CD4-positive, alpha-beta T cell treated with Interleukin-15 for 4 hours (primary cell): ENCODE measurements around the gene FRY.
"Not testable (repeated sequence)": the region's sequence is repeated elsewhere in the genome, so short reads cannot be mapped to it uniquely, and the experiment has no call there.

Source experiments
- DNase-seq: peaks from one replicate; pipeline ENCODE4 v3.0.0-alpha.2; 2020; ENCODE audit warnings: low spot score

Gene FRY

DNA sequence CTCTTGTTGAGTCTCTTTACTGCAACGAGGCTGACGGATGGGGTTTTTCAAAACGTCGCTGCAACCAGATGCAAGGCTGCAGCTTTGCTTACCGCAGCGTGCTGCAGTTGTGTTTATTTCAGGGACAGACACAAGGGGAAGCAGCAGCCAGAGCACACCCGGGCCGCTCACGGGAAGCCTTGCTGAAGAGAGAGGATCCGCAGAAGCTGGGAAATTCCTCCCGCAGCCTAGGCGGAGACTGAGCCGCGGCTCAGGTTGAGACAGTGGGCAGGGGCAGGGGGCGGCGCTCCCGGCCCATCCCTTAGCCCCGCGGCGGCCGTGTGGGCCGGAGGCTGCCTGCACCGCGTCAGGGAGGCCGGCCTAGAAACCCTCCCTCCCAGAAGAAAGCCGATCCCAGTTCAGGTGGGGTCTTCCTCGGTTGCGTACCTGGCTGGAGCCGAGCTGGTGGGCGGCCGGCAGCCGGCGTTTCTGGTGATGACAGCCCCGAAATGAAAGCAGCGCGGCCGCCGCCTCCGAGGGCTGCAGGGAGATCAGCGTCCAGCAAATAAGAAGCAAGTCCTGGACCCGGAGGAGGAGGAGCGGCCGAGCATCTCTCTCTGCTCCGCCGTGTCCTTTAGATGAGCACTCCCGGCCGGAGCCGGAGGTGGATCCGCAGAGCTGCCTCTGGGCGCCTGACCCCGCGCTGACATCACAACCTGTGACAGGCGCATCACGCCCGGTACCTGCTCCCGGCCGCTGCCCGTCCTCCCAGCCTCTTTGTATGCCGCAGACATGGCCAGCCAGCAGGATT lies at the start of gene FRY:
FRY (plus strand) TSS at position 750 of the 790 bp plus-strand sequence; CDS start at position 772, 22 bp downstream.
- DNase-seq, result peak; percentile 21

DNA sequence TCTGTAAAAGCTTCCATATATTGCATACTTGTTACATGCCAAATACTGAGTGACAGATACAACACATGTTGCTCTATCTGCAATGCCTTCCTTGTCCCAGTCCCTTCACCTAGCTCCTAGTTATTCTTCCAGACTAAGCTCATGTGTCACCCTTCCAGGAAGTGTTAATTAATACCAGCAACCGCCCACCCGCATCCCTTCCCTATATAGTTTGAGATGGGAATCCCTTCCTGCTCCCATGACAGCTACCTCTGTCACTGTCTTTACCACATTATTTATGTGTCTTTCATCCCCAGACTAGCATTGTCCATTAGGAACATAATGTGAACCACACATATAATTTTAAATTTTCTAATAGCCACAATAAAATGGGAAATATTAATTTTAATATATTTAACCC lies 49.5 kb upstream of the FRY start:
- no peak for DNase-seq

DNA sequence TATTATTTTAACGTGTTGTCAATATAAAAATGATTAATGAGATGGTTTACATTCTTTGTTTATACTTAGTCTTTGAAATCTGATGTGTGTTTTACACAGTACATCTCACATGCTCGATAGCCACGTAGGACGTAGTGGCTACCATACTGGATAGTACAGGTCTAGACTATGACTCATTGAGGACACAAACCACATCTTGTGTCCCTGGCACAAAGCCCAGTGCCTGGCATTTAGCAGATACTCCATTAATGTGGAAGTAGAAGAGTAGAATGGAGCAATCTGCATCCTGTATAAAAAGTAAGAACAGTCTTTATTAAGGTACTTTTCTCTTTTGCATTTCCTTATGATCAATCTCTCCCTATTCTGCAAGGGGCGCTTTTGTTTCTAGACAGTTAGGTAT lies 49.0 kb upstream of the FRY start:
- DNase-seq, result peak; percentile 9

DNA sequence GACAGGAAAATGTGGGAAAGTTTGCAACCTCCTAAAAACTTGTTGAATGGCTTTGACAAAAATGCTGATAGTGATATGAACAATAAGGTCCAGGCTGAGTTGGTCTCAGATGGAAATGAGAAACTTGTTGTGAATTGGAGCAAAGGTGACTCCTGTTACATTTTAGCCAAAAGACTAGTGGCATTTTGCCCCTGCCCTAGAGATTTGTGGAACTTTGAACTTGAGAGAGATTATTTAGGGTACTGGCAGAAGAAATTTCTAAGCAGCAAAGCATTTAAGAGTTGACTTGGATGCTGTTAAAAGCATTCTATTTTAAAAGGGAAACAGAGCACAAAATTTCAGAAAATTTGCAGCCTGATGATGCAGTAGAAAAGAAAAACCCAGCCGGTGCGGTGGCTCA lies 47.9 kb upstream of the FRY start:
- not testable (repeated sequence) for DNase-seq

GRCh38 chr13:31984388-31984787 lies 47.2 kb upstream of the FRY start:
- DNase-seq, result not testable (repeated sequence)

DNA sequence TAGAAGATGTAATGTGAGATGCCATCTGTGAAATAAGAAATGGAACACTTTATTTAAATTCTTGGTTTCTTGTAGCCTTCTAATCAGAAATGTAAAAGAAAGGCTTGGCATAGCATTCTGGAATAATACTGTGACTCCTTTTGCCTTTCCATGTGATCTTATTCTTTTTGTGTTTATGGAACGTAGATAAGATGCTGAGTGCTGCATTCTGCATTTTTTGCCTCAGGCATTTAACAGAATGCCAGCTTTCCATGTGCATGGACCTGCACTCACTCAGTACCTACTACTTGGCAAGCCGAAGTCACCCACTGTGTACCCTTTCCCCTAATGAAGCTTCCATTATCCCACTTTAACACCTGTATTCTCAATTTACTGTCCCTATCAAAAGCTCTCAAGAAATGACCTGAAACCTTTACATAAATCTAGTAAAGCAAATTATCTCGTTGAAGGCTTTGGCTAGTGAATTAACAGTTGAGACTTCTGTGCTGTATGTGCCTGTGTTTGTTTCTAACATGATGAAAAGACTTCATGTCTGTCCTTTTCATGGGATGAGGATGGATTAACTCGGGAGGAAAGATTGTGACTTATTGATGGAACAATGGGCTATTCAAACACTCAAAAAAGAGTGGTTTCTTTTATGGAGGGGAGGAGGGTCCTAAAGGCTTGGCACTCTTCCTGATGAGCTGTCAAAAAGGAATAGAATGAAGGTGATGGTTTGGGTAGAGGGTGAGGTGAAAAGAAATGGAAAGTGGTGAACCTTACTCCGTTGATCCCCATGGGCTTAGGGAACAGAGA lies 44.7 kb upstream of the FRY start:
- DNase-seq, result no peak

DNA sequence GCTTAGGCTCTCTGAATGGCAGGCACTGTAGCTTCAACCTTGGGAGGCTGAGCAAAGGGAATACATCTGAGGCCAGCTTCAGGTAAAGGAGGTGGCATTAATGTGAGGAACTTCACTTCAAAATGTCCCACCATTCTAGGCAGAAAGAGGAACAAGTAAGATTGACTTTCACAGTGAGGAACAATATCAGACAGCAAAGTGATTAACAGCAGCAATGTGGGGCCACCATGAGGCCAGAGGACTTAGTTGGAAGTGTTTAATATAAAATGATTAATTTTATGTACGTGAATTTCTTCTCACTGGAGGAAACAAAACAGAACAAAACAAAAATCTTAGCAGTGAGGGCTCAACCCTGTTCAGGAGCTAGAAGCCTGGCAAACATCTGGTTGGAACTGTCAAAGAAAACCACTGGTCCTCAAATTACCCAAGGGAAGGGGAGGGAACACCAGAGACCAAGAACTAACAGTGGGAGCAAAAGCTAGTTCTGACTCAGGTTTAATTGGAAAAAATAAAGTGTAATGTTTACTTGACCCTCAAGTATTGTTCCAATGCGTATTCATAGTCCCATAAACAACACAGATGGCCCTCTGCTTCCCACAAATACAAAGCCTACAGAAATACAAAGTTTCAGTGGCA lies 43.9 kb upstream of the FRY start:
- DNase-seq, result no peak

- not testable (repeated sequence) for DNase-seq
Observed at GRCh38 chr13:31994367-31994766, 37.2 kb upstream of the FRY start.

GRCh38 chr13:31996601-31997000 lies 35.0 kb upstream of the FRY start:
- no peak for DNase-seq

DNA sequence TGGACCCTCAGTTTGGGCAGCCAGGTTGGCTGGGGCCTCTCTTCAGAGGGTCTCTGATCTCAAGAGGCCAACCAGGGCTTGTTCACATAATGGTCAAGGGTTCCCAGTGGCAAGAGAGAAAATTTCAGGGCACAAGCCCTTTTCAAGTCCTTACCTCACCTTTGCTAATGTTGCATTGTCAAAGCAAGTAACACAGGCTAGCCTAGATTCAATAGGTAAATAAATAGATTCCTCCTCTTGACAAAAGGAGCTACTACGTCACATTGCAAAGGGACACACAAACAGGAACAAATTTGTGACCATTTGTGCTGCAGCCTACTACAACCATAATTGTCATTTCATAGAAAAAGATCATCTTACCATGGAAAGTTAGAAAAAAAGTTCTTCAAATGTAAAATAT lies 33.9 kb upstream of the FRY start:
- no peak for DNase-seq

DNA sequence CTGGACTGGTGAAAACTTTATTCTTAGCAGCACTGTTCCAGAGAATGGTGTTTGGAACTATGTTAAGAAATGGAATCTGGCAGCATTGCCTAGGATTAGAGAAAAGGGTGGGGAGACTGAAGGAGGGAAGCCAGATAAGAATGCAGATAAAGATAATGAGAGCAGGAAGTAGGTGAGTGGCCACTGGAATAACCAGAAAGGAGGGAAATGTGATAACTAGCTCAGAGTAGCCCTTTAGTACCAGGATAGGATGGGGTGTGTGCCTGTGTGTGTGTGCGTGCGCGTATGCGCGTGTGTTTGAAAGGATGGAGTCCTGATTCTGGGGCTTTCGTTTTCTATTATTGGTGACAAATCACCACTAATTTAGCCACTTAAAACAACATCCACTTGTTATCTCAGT lies 33.4 kb upstream of the FRY start:
- DNase-seq, result no peak

DNA sequence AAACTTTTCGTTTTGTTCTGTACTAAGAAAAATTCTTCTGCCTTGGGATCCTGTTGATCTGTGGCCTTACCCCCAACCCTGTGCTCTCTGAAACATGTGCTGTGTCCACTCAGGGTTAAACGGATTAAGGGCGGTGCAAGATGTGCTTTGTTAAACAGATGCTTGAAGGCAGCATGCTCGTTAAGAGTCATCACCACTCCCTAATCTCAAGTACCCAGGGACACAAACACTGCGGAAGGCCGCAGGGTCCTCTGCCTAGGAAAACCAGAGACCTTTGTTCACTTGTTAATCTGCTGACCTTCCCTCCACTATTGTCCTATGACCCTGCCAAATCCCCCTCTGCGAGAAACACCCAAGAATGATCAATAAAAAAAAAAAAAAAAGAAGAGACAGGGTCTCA lies 30.8 kb upstream of the FRY start:
- DNase-seq, result not testable (repeated sequence)

DNA sequence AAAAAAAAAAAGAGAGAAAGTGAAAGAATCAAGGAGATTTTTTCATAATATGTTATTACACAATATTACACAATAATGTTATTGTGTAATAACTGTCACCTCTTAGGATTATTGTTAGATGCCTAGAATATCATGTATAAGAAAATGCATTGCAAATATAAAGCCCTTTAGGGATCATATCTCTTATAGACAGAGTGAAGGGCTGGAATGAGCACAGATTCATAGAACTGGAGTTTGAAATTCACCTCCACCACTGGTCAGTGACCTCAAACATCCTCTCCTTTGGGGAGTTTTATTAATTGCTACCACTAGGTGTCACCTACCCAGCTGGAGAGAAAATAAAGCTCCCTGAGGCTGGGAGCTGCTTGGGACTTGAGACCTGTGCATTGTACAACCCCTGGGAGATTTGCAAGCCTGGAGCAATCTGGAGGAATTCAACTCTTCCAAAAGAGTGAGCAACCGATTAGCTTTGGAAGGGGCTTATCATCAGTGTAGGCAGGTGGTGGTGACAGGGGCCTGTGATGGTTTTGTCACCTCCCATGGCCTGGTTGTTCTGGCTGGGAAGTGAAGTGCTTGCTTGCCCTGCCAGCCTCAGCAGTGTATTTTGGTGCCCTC lies 30.3 kb upstream of the FRY start:
- DNase-seq, result peak; percentile 18

- no peak for DNase-seq
Observed at GRCh38 chr13:32001769-32002168, 29.8 kb upstream of the FRY start.

DNA sequence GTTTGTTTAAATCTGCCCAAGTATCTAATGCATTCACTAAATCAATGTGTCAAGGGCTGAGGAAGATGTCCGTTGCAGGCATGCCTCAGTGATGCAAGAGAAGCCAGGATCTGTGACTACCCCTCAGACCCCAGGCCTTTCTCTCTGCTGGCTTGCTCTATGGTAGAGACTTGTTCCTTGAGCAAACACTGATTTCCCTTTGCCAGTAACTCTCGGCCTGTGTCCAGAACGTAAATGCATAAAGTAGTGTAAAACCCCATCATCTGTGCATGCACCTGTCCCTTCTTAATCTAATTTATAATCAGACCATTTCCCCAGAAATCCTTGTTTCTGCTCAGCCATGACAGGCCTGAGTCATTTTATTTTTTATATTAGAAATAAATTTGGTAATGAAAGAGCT lies 28.7 kb upstream of the FRY start:
- DNase-seq, result no peak

- DNase-seq, result no peak
Observed at GRCh38 chr13:32007494-32007893, 24.1 kb upstream of the FRY start.

DNA sequence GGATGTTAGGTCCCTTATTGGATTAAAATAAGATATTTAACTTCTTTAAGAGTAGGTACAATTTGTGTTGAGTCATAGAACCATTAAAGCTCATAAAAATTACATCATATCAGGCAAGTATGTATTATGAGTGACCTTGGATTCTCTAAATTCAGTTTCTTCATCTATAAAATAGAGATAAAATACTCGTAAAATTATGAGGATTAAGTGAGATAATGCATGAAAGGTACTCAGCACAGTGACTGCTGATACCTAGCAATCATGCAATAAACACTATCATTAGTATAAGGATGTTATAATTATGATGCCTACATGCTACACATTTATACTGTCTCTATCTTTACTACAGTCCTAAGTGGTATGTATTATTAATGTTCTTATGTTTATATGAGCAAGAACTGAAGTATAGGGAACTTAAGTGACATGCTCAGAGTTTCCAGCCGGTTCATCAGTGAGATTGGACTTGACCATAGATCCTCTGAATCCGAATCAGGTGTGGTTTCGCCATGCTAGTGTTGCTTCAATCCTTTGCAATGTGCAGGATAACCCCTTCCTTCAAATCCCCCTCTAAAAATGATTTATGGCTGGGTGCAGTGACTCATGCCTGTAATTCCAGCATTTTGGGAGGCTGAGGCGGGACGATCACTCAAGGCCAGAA lies 22.9 kb upstream of the FRY start:
- no peak for DNase-seq

- no peak for DNase-seq
Observed at GRCh38 chr13:32009362-32009761, 22.2 kb upstream of the FRY start.

DNA sequence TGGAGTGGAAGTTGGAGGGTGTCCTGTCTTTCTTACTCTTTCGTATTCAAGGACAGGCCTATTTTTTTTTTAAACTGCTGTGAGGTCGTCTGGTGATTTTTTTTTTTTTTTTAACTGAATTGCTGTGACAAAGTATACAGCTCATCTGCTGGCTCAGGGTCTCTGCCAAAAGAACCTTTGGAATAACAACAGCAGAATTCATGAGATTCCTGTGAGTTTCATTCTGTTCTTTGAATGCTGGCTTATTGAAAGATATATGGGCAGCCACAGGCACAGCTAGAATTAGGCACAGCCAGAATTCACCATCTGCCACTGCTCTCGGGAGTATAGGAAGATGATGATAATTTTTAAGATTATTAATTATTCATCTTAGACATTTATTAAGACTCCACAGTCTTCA lies 21.4 kb upstream of the FRY start:
- DNase-seq, result no peak

DNA sequence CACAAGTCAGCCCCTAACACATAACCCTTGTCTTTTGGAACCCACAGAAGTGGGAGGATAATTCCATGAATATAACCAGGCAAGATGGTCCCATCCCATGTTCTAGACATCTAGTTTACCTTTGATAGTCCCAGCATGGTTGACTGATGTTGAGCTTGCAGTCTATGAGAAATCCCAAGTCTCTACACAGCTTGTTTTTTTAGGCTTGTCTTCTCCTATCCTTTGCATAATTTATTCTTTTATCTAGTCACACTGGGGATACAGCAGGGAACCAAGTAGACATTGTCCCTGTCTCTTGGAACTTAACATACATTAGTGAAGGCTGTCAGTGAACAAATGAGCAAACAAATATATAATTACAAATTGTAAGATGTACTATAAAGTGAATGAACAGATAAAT lies 19.6 kb upstream of the FRY start:
- no peak for DNase-seq

GRCh38 chr13:32013181-32013580 lies 18.4 kb upstream of the FRY start:
- no peak for DNase-seq

GRCh38 chr13:32016119-32016518 lies 15.5 kb upstream of the FRY start:
- DNase-seq, result no peak
